ENCODE results near the gene ZNF689. TPM values are rescaled to one million over a fixed set of nuclear protein-coding genes. Genes with fewer than 3 reads are reported as not detected.

ZNF689 gene
- total and polyA plus RNA-seq, 2 of the 13 experiments (the other 11 are each of a cell fraction or from before 2014, with no cell fraction given), result 9.7 to 19.5 TPM

GRCh38 chr16:30650369-30651123 is 40.4 kb upstream of the ZNF689 start, which contains the start of gene PRR14 (continued):
- TF ChIP-seq ZNF281 (CRISPR knock-in tag; IDR thresholded peaks at IDR 0.05; ENCODE audit: borderline replicate concordance) (peak; percentile 87; the same call in 1 of the 2 replicates), ZNF788 (CRISPR knock-in tag; IDR thresholded peaks at IDR 0.05; ENCODE audit: borderline replicate concordance) (no peak; the same call in 1 of the 2 replicates), NRL (CRISPR knock-in tag; IDR thresholded peaks at IDR 0.05; ENCODE audit: borderline replicate concordance) (no peak), ZNF546 (CRISPR knock-in tag; conservative IDR thresholded peaks at IDR 0.05) (no peak), MLX (CRISPR knock-in tag; IDR thresholded peaks at IDR 0.05) (no peak), ZNF205 (CRISPR knock-in tag; IDR thresholded peaks at IDR 0.05) (peak; percentile 36; the same call in 1 of the 2 replicates), MIER3 (CRISPR knock-in tag; IDR thresholded peaks at IDR 0.05; ENCODE audit: borderline replicate concordance) (peak; percentile 24; the same call in 1 of the 2 replicates), PCBP2 (optimal IDR thresholded peaks at IDR 0.05; ENCODE audit: low read depth, low read length, poor library complexity, severe bottlenecking) (peak; percentile 14), TOE1 (CRISPR knock-in tag; IDR thresholded peaks at IDR 0.05) (no peak), ZNF782 (CRISPR knock-in tag; IDR thresholded peaks at IDR 0.05; ENCODE audit: borderline replicate concordance) (peak; percentile 11; the same call in 1 of the 2 replicates), SNRNP70 (IDR thresholded peaks at IDR 0.05; ENCODE audit: low read depth, low read length) (no peak), ZNF800 (CRISPR knock-in tag; IDR thresholded peaks at IDR 0.05) (no peak; the same call in 1 of the 2 replicates), ISL2 (CRISPR knock-in tag; IDR thresholded peaks at IDR 0.05) (no peak; the same call in 1 of the 2 replicates), MED1 (CRISPR knock-in tag; IDR thresholded peaks at IDR 0.05) (peak; percentile 49), ZNF34 (CRISPR knock-in tag; IDR thresholded peaks at IDR 0.05; ENCODE audit: borderline replicate concordance) (0 out of 2 replicates have a peak, but pooled peaks have one; percentile 27), ZFP1 (CRISPR knock-in tag; IDR thresholded peaks at IDR 0.05) (no peak), ZNF468 (CRISPR knock-in tag; IDR thresholded peaks at IDR 0.05) (no peak), IKZF4 (CRISPR knock-in tag; IDR thresholded peaks at IDR 0.05; ENCODE audit: borderline replicate concordance, low read depth, not compliant biosample characterization) (no peak), NFIC (IDR thresholded peaks at IDR 0.05; ENCODE audit: low read length) (no peak), ZNF256 (CRISPR knock-in tag; conservative IDR thresholded peaks at IDR 0.05) (no peak), ZNF891 (CRISPR knock-in tag; IDR thresholded peaks at IDR 0.05) (no peak; the same call in 1 of the 2 replicates), SRSF4 (IDR thresholded peaks at IDR 0.05; ENCODE audit: low read depth, low read length, poor library complexity, severe bottlenecking) (no peak), ZNF547 (CRISPR knock-in tag; IDR thresholded peaks at IDR 0.05) (peak; percentile 18; the same call in 1 of the 2 replicates)

All from HepG2 (cell line).